Neural cell (in vitro differentiated cells): ENCODE data around the gene PPFIA4.
A peak's percentile ranks its signal among the peaks of the same experiment; 100 is the strongest.

Experiments
- EP300 ChIP-seq: fragments of 450-650 bp; conservative IDR thresholded peaks from 2 replicates; pipeline ENCODE4 v1.6.1; 2014; ENCODE audit warnings: antibody characterized with exemption, mild to moderate bottlenecking, moderate library complexity; ENCODE audit not compliant: poor library complexity, severe bottlenecking
- EZH2 ChIP-seq: fragments of 200-600, 300-800 bp; shearing (Covaris generic), sonication (generic); IDR thresholded peaks from 2 replicates; pipeline ENCODE4 v1.6.1; 2014; ENCODE audit warnings: antibody characterized with exemption, low read length, borderline replicate concordance, mild to moderate bottlenecking; ENCODE audit not compliant: insufficient read depth, poor library complexity, severe bottlenecking
- POLR2AphosphoS5 ChIP-seq: IDR thresholded peaks from 2 replicates; pipeline ENCODE4 v1.6.1; 2012
- RAD21 ChIP-seq: fragments of 450-650 bp; conservative IDR thresholded peaks from 2 replicates; pipeline ENCODE4 v1.6.1; 2014; ENCODE audit warnings: antibody characterized with exemption, mild to moderate bottlenecking, moderate library complexity
- SMC3 ChIP-seq: fragments of 450-650 bp; conservative IDR thresholded peaks from 2 replicates; pipeline ENCODE4 v1.6.1; 2014; ENCODE audit warnings: antibody characterized with exemption, mild to moderate bottlenecking, moderate library complexity; ENCODE audit not compliant: poor library complexity
- TAF1 ChIP-seq: IDR thresholded peaks from 2 replicates; pipeline ENCODE4 v1.6.1; 2012; ENCODE audit warnings: low read depth
- TF ChIP-seq, protein P1 (sequence below): fragments of 450-650 bp; IDR thresholded peaks from 2 replicates; pipeline ENCODE4 v1.5.1; 2014; ENCODE audit warnings: antibody characterized with exemption, mild to moderate bottlenecking, moderate library complexity; ENCODE audit not compliant: poor library complexity, severe bottlenecking
- TF ChIP-seq, protein P2 (sequence below): IDR thresholded peaks from 2 replicates; pipeline ENCODE4 v1.6.1; 2012; ENCODE audit warnings: borderline replicate concordance

DNA sequence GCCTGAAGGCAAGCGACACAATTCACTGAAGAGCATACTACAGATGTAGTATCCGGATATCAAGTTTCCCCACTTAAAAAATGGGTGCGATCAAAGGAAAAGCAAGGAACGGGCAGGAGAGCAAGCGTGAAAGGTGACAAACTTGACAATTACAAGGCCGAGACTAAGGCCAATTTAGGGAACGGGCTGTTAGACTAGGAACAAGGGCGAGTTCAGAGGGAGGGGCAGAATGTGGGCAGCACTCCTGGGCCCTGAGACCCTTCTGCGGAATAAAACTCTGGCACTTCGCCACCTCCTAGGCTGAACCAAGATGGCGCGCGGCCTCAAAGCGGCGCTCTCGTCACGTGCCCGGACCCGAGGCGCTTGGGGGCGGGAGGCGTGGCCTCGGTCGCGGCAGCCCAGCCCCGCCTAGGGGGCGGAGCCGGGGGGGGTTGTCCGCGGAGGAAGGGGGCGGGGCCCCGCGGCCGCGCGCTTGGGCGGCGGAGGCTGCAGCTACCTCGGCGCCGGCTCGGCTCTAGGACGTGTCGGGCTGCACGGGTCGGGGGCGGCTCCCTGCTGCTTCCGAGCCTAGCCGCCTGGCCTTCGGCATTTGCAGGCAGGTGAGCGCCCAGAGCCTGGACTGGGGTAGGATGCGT lies at the start of gene PPFIA4:
- TF ChIP-seq TAF1 (no peak), EZH2 (no peak), POLR2AphosphoS5 (peak; percentile 73), EP300 (peak; percentile 18), SMC3 (no peak), RAD21 (no peak)
- TF ChIP-seq, protein P1, sequence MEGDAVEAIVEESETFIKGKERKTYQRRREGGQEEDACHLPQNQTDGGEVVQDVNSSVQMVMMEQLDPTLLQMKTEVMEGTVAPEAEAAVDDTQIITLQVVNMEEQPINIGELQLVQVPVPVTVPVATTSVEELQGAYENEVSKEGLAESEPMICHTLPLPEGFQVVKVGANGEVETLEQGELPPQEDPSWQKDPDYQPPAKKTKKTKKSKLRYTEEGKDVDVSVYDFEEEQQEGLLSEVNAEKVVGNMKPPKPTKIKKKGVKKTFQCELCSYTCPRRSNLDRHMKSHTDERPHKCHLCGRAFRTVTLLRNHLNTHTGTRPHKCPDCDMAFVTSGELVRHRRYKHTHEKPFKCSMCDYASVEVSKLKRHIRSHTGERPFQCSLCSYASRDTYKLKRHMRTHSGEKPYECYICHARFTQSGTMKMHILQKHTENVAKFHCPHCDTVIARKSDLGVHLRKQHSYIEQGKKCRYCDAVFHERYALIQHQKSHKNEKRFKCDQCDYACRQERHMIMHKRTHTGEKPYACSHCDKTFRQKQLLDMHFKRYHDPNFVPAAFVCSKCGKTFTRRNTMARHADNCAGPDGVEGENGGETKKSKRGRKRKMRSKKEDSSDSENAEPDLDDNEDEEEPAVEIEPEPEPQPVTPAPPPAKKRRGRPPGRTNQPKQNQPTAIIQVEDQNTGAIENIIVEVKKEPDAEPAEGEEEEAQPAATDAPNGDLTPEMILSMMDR = no peak
- TF ChIP-seq, protein P2, sequence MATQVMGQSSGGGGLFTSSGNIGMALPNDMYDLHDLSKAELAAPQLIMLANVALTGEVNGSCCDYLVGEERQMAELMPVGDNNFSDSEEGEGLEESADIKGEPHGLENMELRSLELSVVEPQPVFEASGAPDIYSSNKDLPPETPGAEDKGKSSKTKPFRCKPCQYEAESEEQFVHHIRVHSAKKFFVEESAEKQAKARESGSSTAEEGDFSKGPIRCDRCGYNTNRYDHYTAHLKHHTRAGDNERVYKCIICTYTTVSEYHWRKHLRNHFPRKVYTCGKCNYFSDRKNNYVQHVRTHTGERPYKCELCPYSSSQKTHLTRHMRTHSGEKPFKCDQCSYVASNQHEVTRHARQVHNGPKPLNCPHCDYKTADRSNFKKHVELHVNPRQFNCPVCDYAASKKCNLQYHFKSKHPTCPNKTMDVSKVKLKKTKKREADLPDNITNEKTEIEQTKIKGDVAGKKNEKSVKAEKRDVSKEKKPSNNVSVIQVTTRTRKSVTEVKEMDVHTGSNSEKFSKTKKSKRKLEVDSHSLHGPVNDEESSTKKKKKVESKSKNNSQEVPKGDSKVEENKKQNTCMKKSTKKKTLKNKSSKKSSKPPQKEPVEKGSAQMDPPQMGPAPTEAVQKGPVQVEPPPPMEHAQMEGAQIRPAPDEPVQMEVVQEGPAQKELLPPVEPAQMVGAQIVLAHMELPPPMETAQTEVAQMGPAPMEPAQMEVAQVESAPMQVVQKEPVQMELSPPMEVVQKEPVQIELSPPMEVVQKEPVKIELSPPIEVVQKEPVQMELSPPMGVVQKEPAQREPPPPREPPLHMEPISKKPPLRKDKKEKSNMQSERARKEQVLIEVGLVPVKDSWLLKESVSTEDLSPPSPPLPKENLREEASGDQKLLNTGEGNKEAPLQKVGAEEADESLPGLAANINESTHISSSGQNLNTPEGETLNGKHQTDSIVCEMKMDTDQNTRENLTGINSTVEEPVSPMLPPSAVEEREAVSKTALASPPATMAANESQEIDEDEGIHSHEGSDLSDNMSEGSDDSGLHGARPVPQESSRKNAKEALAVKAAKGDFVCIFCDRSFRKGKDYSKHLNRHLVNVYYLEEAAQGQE = no peak
